HUES64 (cell line): ENCODE measurements around the gene MAN2B2.

Source experiments
- H3K27ac ChIP-seq: 2 replicates; pipeline ENCODE4 v1.7.0; 2013; ENCODE audit warnings: low read depth, low read length, inconsistent platforms
- H3K27me3 ChIP-seq: 2 replicates; pipeline ENCODE4 v1.6.1; 2013; ENCODE audit warnings: mild to moderate bottlenecking, low read length; ENCODE audit not compliant: insufficient read depth
- H3K36me3 ChIP-seq: 2 replicates; pipeline ENCODE4 v1.6.1; 2013; ENCODE audit warnings: mild to moderate bottlenecking, low read length; ENCODE audit not compliant: insufficient read depth
- H3K4me1 ChIP-seq: 2 replicates; pipeline ENCODE4 v1.6.1; 2013; ENCODE audit warnings: mild to moderate bottlenecking, low read length, moderate library complexity; ENCODE audit not compliant: insufficient read depth
- H3K4me3 ChIP-seq: 2 replicates; pipeline ENCODE4 v1.5.1; 2013; ENCODE audit warnings: mild to moderate bottlenecking, low read length, moderate library complexity
- H3K9ac ChIP-seq: 2 replicates; pipeline ENCODE4 v1.6.1; 2013; ENCODE audit warnings: mild to moderate bottlenecking, low read depth, low read length
- H3K9me3 ChIP-seq: 2 replicates; pipeline ENCODE4 v1.6.1; 2013; ENCODE audit warnings: low read depth, low read length; ENCODE audit not compliant: insufficient read depth
- WGBS: fragments of 150-250, 120-280 bp; methylation state at CpG from one replicate; pipeline ENCODE4 v1.1.7; 2013; ENCODE audit warnings: missing lambda C conversion rate; 5-methylcytosine and 5-hydroxymethylcytosine counted together

MAN2B2 gene

DNA sequence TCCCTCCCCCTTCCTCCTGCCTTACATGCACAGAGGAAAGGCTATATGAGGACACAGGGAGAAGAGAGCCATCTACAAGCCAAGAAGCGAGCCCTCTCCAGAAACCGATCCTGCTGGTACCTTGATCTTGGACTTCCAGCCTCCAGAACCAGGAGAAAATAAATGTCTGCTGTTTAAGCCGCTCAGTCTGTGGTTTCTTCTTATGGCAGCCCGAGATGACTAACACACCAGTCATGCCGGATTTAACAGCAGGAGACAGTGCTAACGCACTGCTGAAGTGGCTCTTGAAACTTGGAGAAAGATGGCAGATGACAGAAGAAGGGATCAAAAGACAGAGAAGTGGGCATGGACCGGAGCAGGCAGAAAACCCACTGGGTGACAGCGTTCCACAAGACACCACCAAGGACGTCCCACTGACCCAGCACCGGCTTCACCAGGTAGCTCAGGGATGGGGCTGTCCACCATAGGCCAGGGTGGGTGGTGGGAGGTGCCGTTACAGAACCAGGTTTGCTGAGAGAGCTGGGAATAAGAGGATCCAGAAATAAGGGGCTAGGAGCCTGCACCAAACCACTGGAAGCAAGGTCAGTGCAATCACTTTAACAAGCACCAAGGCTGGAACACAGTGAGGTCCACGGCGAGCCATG, 6.2 kb upstream of the MAN2B2 start:
- H3K9ac ChIP-seq = no peak overlapping the region
- H3K4me1 ChIP-seq = no peaks in the 10 kb centered on the region
- H3K9me3 ChIP-seq = no peaks in the 10 kb centered on the region
- no peak overlapping the region for H3K27ac ChIP-seq
- H3K27me3 ChIP-seq = peaks cover 53% of the 10 kb centered on the region
- no peaks in the 10 kb centered on the region for H3K36me3 ChIP-seq
- WGBS = 62% methylated on average over 13 of the region's 13 CpGs
- H3K4me3 ChIP-seq = no peak overlapping the region

GRCh38 chr4:6571608-6572007, 3.4 kb upstream of the MAN2B2 start:
- WGBS = 92% methylated on average over 3 of the region's 3 CpGs
- H3K4me1 ChIP-seq = no peaks in the 10 kb centered on the region
- no peaks in the 10 kb centered on the region for H3K36me3 ChIP-seq
- peaks cover 32% of the 10 kb centered on the region for H3K27me3 ChIP-seq
- no peak overlapping the region for H3K4me3 ChIP-seq
- no peaks in the 10 kb centered on the region for H3K9me3 ChIP-seq
- no peak overlapping the region for H3K27ac ChIP-seq
- H3K9ac ChIP-seq = no peak overlapping the region

DNA sequence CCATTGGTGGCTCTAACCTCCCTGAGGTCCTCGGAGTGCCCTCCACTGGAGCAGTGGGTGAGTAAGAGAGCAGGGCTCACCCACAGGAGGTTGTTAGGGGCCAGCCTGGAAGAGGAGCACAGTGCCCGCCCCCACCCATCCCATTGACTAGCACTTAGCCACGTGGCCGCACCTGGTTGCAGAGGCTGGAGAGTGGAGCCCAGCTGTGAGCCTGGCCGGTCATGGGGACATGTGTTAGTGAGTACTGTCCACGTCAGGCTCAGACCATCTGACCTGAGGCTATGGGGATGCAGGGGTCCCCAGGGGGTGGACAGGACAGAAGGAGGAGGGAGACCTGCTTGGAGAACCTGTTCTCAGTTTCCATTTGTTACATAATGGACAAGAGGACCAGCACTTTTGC, 1.4 kb upstream of the MAN2B2 start:
- Histone ChIP-seq H3K36me3 (peaks cover 3% of the 10 kb centered on the region; the same call in 1 of the 2 replicates), H3K27me3 (peaks cover 23% of the 10 kb centered on the region), H3K27ac (no peak overlapping the region), H3K9ac (no peak overlapping the region), H3K9me3 (no peaks in the 10 kb centered on the region), H3K4me1 (no peaks in the 10 kb centered on the region), H3K4me3 (no peak overlapping the region)
- WGBS = 75% methylated on average over 6 of the region's 6 CpGs

- Histone ChIP-seq H3K27me3 (peaks cover 23% of the 10 kb centered on the region), H3K27ac (no peak overlapping the region), H3K9ac (peak overlapping the region; percentile 74), H3K36me3 (peaks cover 6% of the 10 kb centered on the region), H3K4me3 (peak overlapping the region; percentile 72), H3K9me3 (no peaks in the 10 kb centered on the region), H3K4me1 (no peaks in the 10 kb centered on the region)
- WGBS = 59% methylated on average over 16 of the region's 16 CpGs
Measured at GRCh38 chr4:6573986-6574746, 823 bp upstream of the MAN2B2 start.

- WGBS = 62% methylated on average over 17 of the region's 17 CpGs
- Histone ChIP-seq H3K4me1 (no peaks in the 10 kb centered on the region), H3K36me3 (peaks cover 11% of the 10 kb centered on the region), H3K4me3 (peak overlapping the region; percentile 72), H3K27me3 (peaks cover 23% of the 10 kb centered on the region), H3K9me3 (no peaks in the 10 kb centered on the region), H3K27ac (no peak overlapping the region), H3K9ac (peak overlapping the region; percentile 53)
Measured at GRCh38 chr4:6575503-6576240, 683 bp downstream of the MAN2B2 start.

DNA sequence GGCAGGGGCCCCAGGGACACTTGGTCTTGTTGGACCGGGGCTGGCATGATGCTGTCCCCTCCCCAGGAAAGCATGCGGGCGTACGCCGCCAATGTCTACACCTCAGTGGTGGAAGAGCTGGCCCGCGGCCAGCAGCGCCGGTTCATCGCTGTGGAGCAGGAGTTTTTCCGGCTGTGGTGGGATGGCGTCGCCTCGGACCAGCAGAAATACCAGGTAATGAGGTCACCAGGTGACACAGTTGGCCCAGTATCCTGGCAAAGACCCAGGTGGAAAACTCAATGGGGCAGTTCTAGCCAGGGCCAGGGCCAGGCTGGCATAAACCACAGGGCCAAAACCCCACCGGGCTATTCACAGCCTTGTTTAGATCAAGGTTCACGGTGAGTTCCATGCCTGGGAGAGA, 1.5 kb downstream of the MAN2B2 start:
- WGBS = 96% methylated on average over 16 of the region's 16 CpGs
- H3K27me3 ChIP-seq = peaks cover 23% of the 10 kb centered on the region
- H3K27ac ChIP-seq = no peak overlapping the region
- H3K9me3 ChIP-seq = no peaks in the 10 kb centered on the region
- no peak overlapping the region for H3K4me3 ChIP-seq
- H3K4me1 ChIP-seq = no peaks in the 10 kb centered on the region
- peaks cover 11% of the 10 kb centered on the region for H3K36me3 ChIP-seq
- H3K9ac ChIP-seq = no peak overlapping the region

GRCh38 chr4:6576932-6577331, 1.9 kb downstream of the MAN2B2 start:
- H3K4me3 ChIP-seq = no peak overlapping the region
- no peaks in the 10 kb centered on the region for H3K9me3 ChIP-seq
- 93% methylated on average over 9 of the region's 9 CpGs for WGBS
- H3K36me3 ChIP-seq = peaks cover 11% of the 10 kb centered on the region
- H3K27me3 ChIP-seq = peaks cover 23% of the 10 kb centered on the region
- no peaks in the 10 kb centered on the region for H3K4me1 ChIP-seq
- H3K27ac ChIP-seq = no peak overlapping the region
- H3K9ac ChIP-seq = no peak overlapping the region

GRCh38 chr4:6577409-6577808, 2.4 kb downstream of the MAN2B2 start:
- Histone ChIP-seq H3K4me3 (no peak overlapping the region), H3K9ac (no peak overlapping the region), H3K27ac (no peak overlapping the region), H3K9me3 (no peaks in the 10 kb centered on the region), H3K36me3 (peaks cover 11% of the 10 kb centered on the region), H3K4me1 (no peaks in the 10 kb centered on the region), H3K27me3 (peaks cover 21% of the 10 kb centered on the region)
- 91% methylated on average over 10 of the region's 10 CpGs for WGBS

GRCh38 chr4:6578221-6578620, 3.2 kb downstream of the MAN2B2 start:
- Histone ChIP-seq H3K4me3 (no peak overlapping the region), H3K9ac (no peak overlapping the region), H3K27ac (no peak overlapping the region), H3K36me3 (peaks cover 11% of the 10 kb centered on the region), H3K27me3 (peaks cover 13% of the 10 kb centered on the region), H3K4me1 (no peaks in the 10 kb centered on the region), H3K9me3 (no peaks in the 10 kb centered on the region)
- 89% methylated on average over 9 of the region's 9 CpGs for WGBS

GRCh38 chr4:6580353-6580752, 5.4 kb downstream of the MAN2B2 start:
- no peaks in the 10 kb centered on the region for H3K27me3 ChIP-seq
- H3K9me3 ChIP-seq = 0 out of 2 replicates have a peak, but pooled peaks cover 3% of the 10 kb centered on the region
- no peak overlapping the region for H3K9ac ChIP-seq
- WGBS = 94% methylated on average over 6 of the region's 6 CpGs
- no peak overlapping the region for H3K4me3 ChIP-seq
- peaks cover 11% of the 10 kb centered on the region for H3K36me3 ChIP-seq
- H3K27ac ChIP-seq = no peak overlapping the region
- H3K4me1 ChIP-seq = no peaks in the 10 kb centered on the region

- H3K27me3 ChIP-seq = no peaks in the 10 kb centered on the region
- no peaks in the 10 kb centered on the region for H3K4me1 ChIP-seq
- 0 out of 2 replicates have a peak, but pooled peaks cover 3% of the 10 kb centered on the region for H3K9me3 ChIP-seq
- 96% methylated on average over 9 of the region's 11 CpGs for WGBS
- peaks cover 11% of the 10 kb centered on the region for H3K36me3 ChIP-seq
- H3K9ac ChIP-seq = no peak overlapping the region
- no peak overlapping the region for H3K27ac ChIP-seq
- no peak overlapping the region for H3K4me3 ChIP-seq
Measured at GRCh38 chr4:6581566-6582121, 6.7 kb downstream of the MAN2B2 start.
